HG03432 (cell line): ENCODE measurements around the gene CSNK1G3.
"Not testable (repeated sequence)": the region's sequence is repeated elsewhere in the genome, so short reads cannot be mapped to it uniquely, and the experiment has no call there.

Experiments
- ATAC-seq: cut with Tn5 transposase; IDR thresholded peaks from one replicate; pipeline ENCODE4 v1.9.1; 2021; ENCODE audit warnings: mild to moderate bottlenecking, moderate library complexity; ENCODE audit not compliant: unreplicated experiment

The CSNK1G3 gene

DNA sequence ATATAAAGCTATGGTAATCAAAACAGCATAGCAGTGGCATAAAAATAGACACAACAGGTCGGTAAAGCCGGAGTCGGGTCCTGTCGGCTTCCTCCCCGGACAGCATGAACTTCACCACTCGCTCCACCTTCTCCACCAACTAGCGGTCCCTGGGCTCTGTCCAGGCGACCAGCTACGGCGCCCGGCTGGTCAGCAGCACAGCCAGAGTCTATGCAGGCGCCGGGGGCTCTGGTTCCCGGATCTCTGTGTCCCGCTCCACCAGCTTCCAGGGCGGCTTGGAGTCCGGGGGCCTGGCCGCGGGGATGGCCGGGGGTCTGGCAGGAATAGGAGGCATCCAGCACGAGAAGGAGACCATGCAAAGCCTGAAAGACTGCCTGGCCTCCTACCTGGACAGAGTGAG is 124.0 kb downstream of the CSNK1G3 start:
- no peak for ATAC-seq

GRCh38 chr5:123637028-123637427 is 125.1 kb downstream of the CSNK1G3 start:
- ATAC-seq, result not testable (repeated sequence)

- no peak for ATAC-seq
Measured at GRCh38 chr5:123639244-123639643, 127.3 kb downstream of the CSNK1G3 start.

DNA sequence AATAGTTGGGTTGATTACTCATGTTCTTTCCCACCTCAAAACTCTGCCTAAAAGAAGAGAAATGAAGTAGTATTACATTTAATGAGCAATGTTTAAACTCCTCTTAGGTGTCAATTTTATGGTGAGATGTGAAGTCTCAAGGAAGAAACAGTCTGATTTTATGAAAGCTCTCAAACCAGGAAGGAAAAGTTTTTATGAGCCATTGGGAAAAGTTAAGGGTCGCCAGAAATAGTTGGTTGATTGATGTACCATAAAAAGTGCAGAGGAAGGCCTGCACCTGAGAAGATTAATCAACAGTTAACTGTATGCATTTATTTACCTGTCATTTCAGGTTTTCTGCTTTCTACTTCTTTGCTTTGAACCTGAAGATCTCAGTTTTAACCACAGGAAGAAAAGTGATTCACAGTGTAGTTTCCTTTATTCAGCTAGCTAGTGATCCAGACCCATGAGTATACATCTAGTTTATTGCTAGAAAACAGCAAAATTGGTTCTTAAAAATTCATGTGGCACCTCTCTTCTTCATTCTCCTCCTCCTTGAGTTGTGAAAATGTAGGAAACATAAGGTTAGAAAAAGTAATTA is 133.1 kb downstream of the CSNK1G3 start:
- no peak for ATAC-seq

- ATAC-seq, result no peak
Measured at GRCh38 chr5:123647066-123647465, 135.1 kb downstream of the CSNK1G3 start.

GRCh38 chr5:123651234-123651633 is 139.3 kb downstream of the CSNK1G3 start:
- ATAC-seq, result no peak

DNA sequence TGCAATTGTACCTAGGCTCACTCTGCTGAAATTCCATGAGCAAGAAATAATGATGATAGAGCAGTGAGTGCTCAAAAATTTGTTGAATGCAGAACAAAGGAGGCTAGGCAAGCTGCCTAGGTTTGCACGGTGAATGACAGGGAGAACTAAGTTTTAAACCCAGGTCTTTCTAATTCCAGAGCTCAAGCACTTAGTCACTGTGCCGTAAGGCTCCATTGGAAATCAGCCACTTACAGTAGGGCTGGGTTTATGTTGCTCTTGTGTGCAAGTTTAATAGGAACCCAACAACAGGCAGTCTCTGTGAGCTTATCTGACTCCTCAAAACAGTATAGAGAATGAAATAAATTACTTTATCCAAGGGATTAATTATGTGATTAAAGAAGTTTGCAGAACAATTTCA is 147.0 kb downstream of the CSNK1G3 start:
- ATAC-seq, result no peak

DNA sequence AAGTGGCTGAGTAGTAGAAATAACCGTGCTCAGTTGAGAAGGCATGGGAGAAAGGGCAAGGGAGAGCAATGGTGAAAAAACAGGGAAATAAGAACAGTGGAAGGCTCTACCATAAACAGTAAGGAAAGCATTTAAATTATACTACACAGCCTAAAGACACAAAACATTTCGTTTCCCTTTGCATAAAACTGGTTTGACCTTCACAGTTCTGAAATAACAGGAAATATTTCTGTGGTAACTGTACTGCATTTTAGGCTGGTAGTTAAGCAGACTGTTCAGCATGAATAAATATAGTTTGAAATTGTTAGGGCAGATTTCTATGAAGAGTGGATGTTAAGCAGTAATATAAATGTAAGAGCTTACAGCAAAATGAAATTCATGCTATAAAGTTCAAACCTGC is 147.5 kb downstream of the CSNK1G3 start:
- no peak for ATAC-seq

GRCh38 chr5:123664961-123665360 is 153.0 kb downstream of the CSNK1G3 start:
- ATAC-seq, result no peak

- no peak for ATAC-seq
Measured at GRCh38 chr5:123665822-123666371, 153.9 kb downstream of the CSNK1G3 start.
